ENCODE results near the gene ADORA2A.

DNA sequence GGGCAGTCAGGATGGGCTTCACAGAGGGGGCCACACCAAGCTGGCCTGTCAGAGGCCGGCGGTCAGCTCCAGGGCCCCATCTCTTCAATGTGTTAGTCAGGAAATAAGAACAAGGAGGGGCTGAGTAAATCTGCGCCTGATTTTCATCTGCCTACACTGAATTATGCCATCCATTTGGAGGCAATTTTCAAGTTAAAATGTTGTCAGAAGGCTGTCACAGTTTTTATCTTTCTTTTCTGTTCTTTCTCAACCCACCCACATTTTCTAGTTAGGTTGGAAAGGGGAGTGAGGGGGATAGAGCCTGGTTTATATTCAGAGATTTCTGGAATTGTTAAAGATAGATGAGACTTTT is 18.8 kb downstream of the ADORA2A start:
- TF ChIP-seq CTCF (IDR thresholded peaks at IDR 0.05; ENCODE audit: low read length) = no peak
- no peak for TF ChIP-seq EZH2 (optimal IDR thresholded peaks at IDR 0.05; ENCODE audit: low read depth, low read length)

Data from MM.1S (cell line).